HuH-7.5 (cell line): ENCODE results near the gene DCAF7.

ENCODE experiments used
- DNase-seq: peaks from one replicate; pipeline ENCODE4 v3.0.0; 2011; ENCODE audit warnings: low spot score

Gene DCAF7

GRCh38 chr17:63588797-63589196 lies 38.5 kb downstream of the DCAF7 start:
- no peak for DNase-seq

DNA sequence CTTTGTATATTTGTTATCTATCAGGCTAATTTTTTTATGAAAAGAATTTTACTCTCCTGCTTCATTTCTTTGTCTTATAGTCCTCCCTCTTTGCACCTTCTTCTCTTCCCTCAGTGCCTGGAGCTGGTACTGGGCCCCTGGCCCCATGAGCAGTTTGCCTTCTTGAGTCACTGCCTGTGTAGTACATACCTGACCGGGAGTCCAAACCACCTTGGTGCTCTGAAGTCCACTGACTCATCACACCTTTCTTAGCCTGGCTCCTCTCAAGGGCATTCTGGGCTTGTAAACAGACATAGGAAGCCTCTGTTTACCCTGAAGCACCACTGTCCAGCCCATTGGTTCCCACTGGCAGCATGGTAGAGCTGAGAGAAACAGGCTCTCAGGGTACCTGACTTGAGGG lies 39.4 kb downstream of the DCAF7 start:
- no peak for DNase-seq

DNA sequence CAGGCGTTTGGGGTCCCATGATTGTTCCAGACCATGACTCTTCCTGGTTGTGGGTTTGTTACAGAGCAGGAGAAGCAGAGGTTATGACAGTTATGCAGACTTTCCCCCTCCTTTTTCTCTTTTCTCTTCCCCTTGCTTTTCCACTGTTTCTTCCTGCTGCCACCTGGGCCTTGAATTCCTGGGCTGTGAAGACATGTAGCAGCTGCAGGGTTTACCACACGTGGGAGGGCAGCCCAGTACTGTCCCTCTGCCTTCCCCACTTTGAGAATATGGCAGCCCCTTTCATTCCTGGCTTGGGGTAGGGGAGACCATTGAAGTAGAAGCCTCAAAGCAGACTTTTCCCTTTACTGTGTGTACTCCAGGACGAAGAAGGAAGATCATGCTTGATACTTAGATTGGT lies 42.5 kb downstream of the DCAF7 start:
- DNase-seq = no peak

DNA sequence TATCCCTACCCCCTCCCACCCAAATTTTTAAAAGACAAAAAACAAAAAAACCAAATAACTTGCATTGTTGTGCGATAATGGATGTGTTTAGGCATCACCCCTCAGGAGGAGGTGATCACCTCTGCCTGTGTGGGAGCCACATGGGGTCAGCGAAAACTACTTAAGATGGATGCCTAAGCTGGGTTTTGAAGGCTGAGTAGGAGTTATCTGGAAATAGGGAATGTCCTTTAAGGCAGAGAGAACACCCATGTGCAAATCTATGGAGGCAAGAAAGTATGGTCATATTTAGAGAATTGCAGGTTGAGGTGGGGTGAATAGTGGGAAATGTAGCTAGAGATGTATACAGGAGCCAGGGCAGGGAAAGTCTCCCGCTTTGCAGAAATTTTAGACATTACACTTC lies 44.9 kb downstream of the DCAF7 start:
- no peak for DNase-seq

- no peak for DNase-seq
Measured at GRCh38 chr17:63596856-63597586, 46.7 kb downstream of the DCAF7 start.

GRCh38 chr17:63598281-63598680 lies 48.0 kb downstream of the DCAF7 start:
- no peak for DNase-seq

- peak; percentile 76 for DNase-seq
Measured at GRCh38 chr17:63600569-63601438, 50.5 kb downstream of the DCAF7 start, which contains the start of gene TACO1. TACO1 (plus strand) TSS chr17:63600895; CDS start chr17:63601084, 189 bp downstream.

GRCh38 chr17:63601439-63602371 lies 51.4 kb downstream of the DCAF7 start:
- no peak for DNase-seq

DNA sequence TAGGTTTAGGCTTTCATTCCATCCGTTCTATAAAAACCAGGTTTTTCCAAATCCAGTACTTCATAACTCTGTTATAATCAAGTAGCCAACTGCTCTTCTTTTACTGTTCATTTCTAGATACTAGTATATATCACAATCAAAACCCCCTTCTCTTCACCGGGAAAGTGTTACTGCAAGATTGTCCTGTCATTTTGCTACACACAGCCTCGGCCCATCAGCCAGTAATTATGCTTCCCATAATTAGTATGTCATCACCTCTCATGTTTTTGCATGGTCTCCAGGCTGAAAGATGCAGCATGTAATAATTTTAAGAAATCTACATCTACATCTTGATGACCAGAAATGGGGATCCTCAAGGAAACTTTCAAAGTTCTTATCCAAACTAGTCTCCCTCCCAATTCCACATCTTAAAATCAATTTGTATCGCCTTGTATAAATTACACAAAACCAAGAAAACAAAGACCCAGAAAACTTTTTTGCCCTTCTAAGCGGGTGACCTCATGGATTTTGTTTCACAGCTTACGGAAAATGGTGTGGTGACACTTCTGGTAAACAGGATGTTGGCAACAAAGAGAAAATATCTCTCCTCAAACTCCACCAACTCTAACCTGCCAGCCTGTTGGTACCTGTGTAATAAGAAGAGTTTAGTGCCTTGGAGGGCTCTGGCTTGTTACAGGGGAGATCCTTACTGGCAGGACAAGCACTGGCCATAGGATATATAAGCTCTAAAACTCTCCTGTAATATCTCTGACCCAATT lies 59.7 kb downstream of the DCAF7 start:
- no peak for DNase-seq

DNA sequence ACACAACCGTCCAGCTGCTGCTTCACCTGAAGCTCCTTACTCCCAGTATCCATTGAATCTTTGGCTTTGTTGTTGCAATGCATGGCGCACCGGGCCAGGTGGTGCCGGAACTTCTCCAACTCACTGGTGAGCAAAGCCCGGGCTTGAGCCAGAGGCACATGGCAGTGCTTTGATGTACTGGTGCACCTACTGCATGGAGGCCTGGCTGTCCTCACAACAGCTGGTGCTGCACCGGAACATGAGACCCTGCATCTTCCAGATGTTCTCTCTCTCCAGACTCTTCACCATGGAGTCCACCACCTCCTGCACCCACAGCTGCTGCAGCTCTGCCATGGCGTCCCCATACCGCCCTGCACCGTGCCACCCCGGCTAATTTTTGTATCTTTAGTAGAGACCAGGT lies 60.6 kb downstream of the DCAF7 start:
- DNase-seq = no peak

DNA sequence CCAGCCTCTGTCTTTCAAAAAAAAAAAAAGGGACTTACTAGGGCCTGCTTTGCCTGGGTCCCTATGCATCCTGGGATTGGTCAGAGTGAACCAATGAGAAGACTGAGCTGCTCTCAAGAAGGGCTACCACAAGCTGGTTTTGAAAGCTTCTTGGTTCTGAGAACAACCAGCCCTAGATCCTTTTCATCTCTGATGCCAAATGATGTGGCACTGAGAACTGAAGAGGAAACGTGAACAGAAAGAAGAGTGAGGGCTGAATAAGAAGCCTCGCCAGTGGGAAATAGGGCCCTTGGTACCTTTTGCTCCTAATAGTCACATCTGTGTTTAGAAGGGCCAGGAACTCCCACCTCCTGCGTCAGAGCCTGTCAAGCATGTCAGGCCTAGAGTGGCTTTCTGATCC lies 61.1 kb downstream of the DCAF7 start:
- DNase-seq = no peak

- no peak for DNase-seq
Measured at GRCh38 chr17:63613663-63614062, 63.4 kb downstream of the DCAF7 start.

DNA sequence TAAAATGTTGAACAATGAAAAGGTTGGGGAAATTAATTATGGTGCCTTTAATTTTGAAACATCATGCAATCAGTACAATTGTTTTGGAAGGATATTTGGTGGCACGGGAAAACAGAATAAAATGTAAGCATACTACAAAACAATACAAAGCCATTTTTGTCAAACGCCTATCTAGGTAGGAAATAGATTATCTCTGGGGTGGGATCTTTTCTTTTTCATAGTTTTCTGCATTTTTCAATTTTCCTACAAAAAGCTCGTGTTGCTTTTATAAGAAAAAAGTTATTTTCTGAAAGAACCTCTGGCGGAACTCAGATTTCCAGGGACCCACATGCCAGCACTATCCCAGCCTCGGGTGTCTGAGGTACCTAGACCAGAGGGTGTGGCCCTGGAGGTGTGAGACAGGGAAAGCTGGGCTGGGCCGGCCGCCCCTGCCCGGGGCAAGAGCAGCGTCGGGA lies 71.0 kb downstream of the DCAF7 start:
- DNase-seq = no peak

DNA sequence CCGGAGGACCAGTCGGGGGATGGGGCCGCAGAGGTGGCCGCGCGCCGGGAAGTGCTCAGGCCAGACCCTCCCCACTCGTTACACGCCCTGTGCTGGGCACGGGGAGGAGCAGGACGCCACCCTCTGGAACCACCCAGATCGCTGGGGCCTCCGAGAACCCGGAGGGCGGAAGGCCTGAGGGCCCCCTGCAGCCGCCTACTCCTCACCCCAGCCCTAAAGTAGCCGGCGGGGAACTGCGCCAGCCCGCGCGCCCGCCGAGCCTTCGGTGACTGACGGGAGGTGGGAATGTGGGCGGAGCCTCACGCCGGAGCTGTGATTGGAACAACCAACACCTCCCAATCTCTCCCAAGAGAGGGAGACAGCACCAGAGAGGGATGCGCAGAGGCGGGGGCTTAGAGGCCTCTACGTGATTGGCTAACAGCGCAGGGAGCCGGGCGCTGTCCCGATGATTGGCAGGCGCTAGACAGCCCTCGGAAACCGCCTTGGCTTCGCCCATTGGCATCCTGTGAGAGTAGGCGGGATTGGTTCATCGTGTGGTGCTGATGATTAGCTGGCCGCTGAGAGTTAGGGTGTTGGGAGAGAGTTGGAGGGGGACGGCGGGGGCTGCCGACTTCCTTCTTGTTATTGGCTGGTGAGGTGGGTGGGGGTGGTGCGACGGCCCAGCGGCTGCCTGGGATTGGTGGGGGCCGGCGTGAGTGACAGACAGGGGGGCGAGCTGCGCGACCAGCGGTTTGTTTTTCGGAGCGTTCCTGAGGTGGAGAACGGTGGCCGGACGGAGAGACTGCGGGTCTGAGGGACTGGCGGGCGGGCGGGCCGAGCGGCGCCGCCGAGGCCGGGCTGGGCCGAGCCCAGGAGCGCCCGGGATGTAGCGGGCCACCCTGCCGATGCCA lies 71.7 kb downstream of the DCAF7 start, which contains the start of gene MAP3K3:
TSS of gene MAP3K3 (plus strand) at position 734 of the 890 bp plus-strand sequence. CDS start 343 bp downstream, outside the sequence.
- DNase-seq = peak; percentile 98

GRCh38 chr17:63622574-63623390 lies 72.5 kb downstream of the DCAF7 start:
- peak; percentile 79 for DNase-seq

- no peak for DNase-seq
Measured at GRCh38 chr17:63623786-63624530, 73.7 kb downstream of the DCAF7 start.

DNA sequence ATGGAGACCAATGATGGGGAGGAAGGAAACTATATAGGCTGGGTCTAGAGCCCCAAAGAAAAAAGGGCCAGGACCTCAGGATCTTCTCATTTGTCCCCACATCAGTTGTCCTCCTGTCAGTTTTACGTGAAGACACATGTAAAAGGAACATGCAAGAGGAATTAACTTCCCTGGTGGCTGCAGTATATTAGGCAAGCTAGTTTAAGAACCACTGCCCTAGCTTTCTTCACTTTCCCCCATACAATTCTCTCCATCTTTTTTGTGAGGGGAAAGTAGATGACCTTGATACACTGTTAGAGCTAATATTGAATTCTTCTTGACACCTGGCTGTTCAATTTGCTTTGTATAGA lies 74.2 kb downstream of the DCAF7 start:
- no peak for DNase-seq

DNA sequence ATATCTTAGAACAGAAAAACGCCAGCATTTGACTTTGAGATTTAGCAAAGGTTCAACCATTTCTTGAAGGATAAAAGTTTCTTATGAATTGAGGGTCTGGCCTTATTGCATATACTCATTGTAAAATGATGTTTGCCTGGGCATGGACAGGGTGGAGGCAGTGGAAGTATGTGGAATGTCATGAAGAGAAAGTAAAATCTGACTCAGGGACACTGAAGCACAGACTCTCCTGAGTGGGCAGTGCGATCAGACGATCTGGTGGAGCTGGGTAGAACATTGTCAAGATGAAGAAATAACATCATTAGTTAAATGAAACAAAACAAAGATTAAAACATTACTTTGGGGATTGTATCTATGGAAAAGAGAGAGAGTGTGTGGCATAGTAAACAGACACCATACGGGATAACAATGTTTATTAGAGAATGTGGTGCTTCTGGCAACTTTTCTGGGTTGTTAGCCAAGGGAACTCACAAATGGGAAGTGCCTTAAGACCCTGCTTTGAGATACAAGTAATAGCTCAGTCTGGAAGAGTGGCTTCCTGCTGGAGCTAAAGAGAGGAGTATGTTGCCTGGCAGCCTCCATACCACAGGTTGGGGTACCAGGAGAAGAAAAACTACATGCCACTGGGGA lies 76.4 kb downstream of the DCAF7 start:
- no peak for DNase-seq
